Measurements from ENCODE around the gene CD300LB. TPM values are rescaled to one million over a fixed set of nuclear protein-coding genes. Genes with fewer than 3 reads are reported as not detected.

The CD300LB gene
- total and polyA plus RNA-seq, 10 of the 15 experiments (the other 5 are each of a cell fraction or from before 2014, with no cell fraction given): 0.08 to 0.57 (median 0.25) TPM; not detected in 4

GRCh38 chr17:74521701-74522201 is 9.5 kb downstream of the CD300LB start (continued):
- TF ChIP-seq SKIL (IDR thresholded peaks at IDR 0.05; ENCODE audit: low read depth, poor library complexity, severe bottlenecking): no peak
- no peak for TF ChIP-seq JUNB (IDR thresholded peaks at IDR 0.05)
- peak; percentile 50; the same call in 1 of the 2 replicates for TF ChIP-seq ATF7 (IDR thresholded peaks at IDR 0.05; ENCODE audit: low read depth)
- no peak for TF ChIP-seq RAD21 (IDR thresholded peaks at IDR 0.05; ENCODE audit: insufficient read depth, low read depth, low read length)
- TF ChIP-seq NFIC (IDR thresholded peaks at IDR 0.05; ENCODE audit: low read depth, low read length): no peak
- TF ChIP-seq E2F8 (IDR thresholded peaks at IDR 0.05; ENCODE audit: low read depth, partially characterized antibody): no peak
- TF ChIP-seq NR2C2 (IDR thresholded peaks at IDR 0.05; ENCODE audit: borderline replicate concordance, control insufficient read depth, insufficient read length, low read depth): no peak
- TF ChIP-seq CHD1 (IDR thresholded peaks at IDR 0.05; ENCODE audit: low read depth, low read length): no peak
- no peak for TF ChIP-seq ETV6 (conservative IDR thresholded peaks at IDR 0.05 in 1 of 2, IDR thresholded peaks at IDR 0.05 in 1 of 2; ENCODE audit: borderline replicate concordance in 1 of 2, low read depth in 1 of 2)
- TF ChIP-seq RFX5 (IDR thresholded peaks at IDR 0.05; ENCODE audit: low read depth, low read length): no peak
- TF ChIP-seq GABPA (IDR thresholded peaks at IDR 0.05; ENCODE audit: low read depth): no peak
- TF ChIP-seq PML (IDR thresholded peaks at IDR 0.05; ENCODE audit: low read length): no peak
- TF ChIP-seq BCL3 (IDR thresholded peaks at IDR 0.05; ENCODE audit: borderline replicate concordance, insufficient read depth, low read depth, low read length, poor library complexity, severe bottlenecking): no peak
- peak in 1 of 2 experiments; percentile 58; a peak in 1 of 4 replicates for TF ChIP-seq BHLHE40 (IDR thresholded peaks at IDR 0.05; ENCODE audit: borderline replicate concordance in 1 of 2, low read depth in 2 of 2, low read length in 1 of 2)
- TF ChIP-seq MAX (IDR thresholded peaks at IDR 0.05; ENCODE audit: low read depth, low read length): no peak
- no peak for TF ChIP-seq MXI1 (IDR thresholded peaks at IDR 0.05; ENCODE audit: low read depth, low read length)
- no peak for TF ChIP-seq WRNIP1 (IDR thresholded peaks at IDR 0.05; ENCODE audit: borderline replicate concordance, low read depth, low read length)
- TF ChIP-seq ATF2 (IDR thresholded peaks at IDR 0.05; ENCODE audit: low read length): no peak
- no peak for TF ChIP-seq NFXL1 (IDR thresholded peaks at IDR 0.05; ENCODE audit: borderline replicate concordance)
- peak; percentile 62; the same call in 1 of the 2 replicates for TF ChIP-seq PAX5 (IDR thresholded peaks at IDR 0.05; ENCODE audit: borderline replicate concordance, low read depth, low read length)
- TF ChIP-seq HDAC6 (IDR thresholded peaks at IDR 0.05; ENCODE audit: unreplicated experiment): no peak

All from GM12878 (cell line).